PC-3 (cell line): Measurements from ENCODE around the gene GRPEL2.

Source experiments
- EZH2 ChIP-seq: fragments of 300-600 bp; sonication (generic); IDR thresholded peaks from one replicate; pipeline ENCODE4 v1.6.1; 2017; ENCODE audit warnings: antibody characterized with exemption, mild to moderate bottlenecking, low read length; ENCODE audit not compliant: unreplicated experiment
- EZH2phosphoT487 ChIP-seq: fragments of 300-600 bp; sonication (generic); IDR thresholded peaks from 2 replicates; pipeline ENCODE4 v1.6.1; 2018; ENCODE audit warnings: mild to moderate bottlenecking, antibody characterized with exemption, low read length, borderline replicate concordance
- TF ChIP-seq, protein P1 (sequence below): fragments of 300-600 bp; sonication (generic); conservative IDR thresholded peaks from 2 replicates; pipeline ENCODE4 v1.5.1; 2017; ENCODE audit warnings: antibody characterized with exemption, low read depth, mild to moderate bottlenecking, low read length

DNA sequence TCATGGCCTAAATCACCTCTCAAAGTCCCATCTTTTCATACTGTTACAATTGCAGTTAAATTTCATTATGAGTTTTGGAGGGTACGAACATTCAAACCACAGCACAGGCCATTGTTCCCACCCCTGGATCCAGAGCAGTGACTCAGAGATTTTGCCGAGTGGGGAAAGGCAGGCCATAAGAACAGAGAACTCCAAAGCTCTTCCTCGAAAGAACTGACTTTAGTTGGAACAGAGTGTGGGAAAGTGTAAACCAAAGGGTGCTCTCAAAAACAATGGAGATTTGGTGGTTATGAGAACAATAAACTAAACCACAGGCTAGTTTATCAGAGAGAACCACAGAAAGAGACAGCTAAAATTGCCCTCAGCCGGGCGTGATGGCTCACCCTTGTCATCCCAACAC is 19.4 kb upstream of the GRPEL2 start:
- TF ChIP-seq EZH2: no peak
- TF ChIP-seq, protein P1, sequence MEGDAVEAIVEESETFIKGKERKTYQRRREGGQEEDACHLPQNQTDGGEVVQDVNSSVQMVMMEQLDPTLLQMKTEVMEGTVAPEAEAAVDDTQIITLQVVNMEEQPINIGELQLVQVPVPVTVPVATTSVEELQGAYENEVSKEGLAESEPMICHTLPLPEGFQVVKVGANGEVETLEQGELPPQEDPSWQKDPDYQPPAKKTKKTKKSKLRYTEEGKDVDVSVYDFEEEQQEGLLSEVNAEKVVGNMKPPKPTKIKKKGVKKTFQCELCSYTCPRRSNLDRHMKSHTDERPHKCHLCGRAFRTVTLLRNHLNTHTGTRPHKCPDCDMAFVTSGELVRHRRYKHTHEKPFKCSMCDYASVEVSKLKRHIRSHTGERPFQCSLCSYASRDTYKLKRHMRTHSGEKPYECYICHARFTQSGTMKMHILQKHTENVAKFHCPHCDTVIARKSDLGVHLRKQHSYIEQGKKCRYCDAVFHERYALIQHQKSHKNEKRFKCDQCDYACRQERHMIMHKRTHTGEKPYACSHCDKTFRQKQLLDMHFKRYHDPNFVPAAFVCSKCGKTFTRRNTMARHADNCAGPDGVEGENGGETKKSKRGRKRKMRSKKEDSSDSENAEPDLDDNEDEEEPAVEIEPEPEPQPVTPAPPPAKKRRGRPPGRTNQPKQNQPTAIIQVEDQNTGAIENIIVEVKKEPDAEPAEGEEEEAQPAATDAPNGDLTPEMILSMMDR: no peak
- TF ChIP-seq EZH2phosphoT487: no peak
